Erythroblast (primary cell): Measurements from ENCODE around the gene CBLB.

ENCODE experiments used
- DNase-seq, 2 experiments: peaks; one replicate each; lab custom pipeline; 2025; lab: John Stamatoyannopoulos, UW
- GATA1 ChIP-seq: IDR thresholded peaks from 2 replicates; pipeline ENCODE4 v1.6.1; 2011; ENCODE audit warnings: low read depth, mild to moderate bottlenecking, control low read depth, low read length, moderate library complexity
- POLR2A ChIP-seq: IDR thresholded peaks from 2 replicates; pipeline ENCODE4 v1.6.1; 2011; ENCODE audit warnings: mild to moderate bottlenecking, low read length

Gene CBLB

GRCh38 chr3:105888621-105889579 is 20.1 kb upstream of the CBLB start:
- no peak for DNase-seq
- TF ChIP-seq GATA1 (no peak), POLR2A (no peak)

GRCh38 chr3:105885256-105885655 is 16.4 kb upstream of the CBLB start:
- TF ChIP-seq GATA1 (no peak), POLR2A (no peak)
- DNase-seq = no peak

GRCh38 chr3:105883798-105884377 is 15.1 kb upstream of the CBLB start:
- no peak for DNase-seq
- no peak for TF ChIP-seq GATA1
- TF ChIP-seq POLR2A = no peak

GRCh38 chr3:105880681-105881290 is 12.0 kb upstream of the CBLB start:
- DNase-seq = no peak
- TF ChIP-seq GATA1 (no peak), POLR2A (no peak)

GRCh38 chr3:105878061-105878460 is 9.2 kb upstream of the CBLB start:
- no peak for DNase-seq
- no peak for TF ChIP-seq GATA1
- no peak for TF ChIP-seq POLR2A

- DNase-seq = no peak
- no peak for TF ChIP-seq POLR2A
- TF ChIP-seq GATA1 = no peak
Observed at GRCh38 chr3:105877336-105877910, 8.6 kb upstream of the CBLB start.

GRCh38 chr3:105876780-105877327 is 8.0 kb upstream of the CBLB start:
- no peak for DNase-seq
- TF ChIP-seq POLR2A = no peak
- no peak for TF ChIP-seq GATA1

- DNase-seq = peak; percentile 40 to 54
- no peak for TF ChIP-seq GATA1
- no peak for TF ChIP-seq POLR2A
Observed at GRCh38 chr3:105869861-105870755, 1.3 kb upstream of the CBLB start.

- no peak for DNase-seq
- TF ChIP-seq GATA1 = no peak
- TF ChIP-seq POLR2A = no peak
Observed at GRCh38 chr3:105869531-105869833, 670 bp upstream of the CBLB start.

- TF ChIP-seq GATA1 (no peak), POLR2A (no peak)
- peak; percentile 63 to 73 for DNase-seq
Observed at GRCh38 chr3:105868431-105868741, 426 bp downstream of the CBLB start.

- TF ChIP-seq POLR2A (peak; percentile 8), GATA1 (no peak)
- peak; percentile 49 to 70 for DNase-seq
Observed at GRCh38 chr3:105867712-105868430, 941 bp downstream of the CBLB start.
